ENCODE results near the gene DCP1A. TPM values are rescaled to one million over a fixed set of nuclear protein-coding genes. Genes with fewer than 3 reads are reported as not detected.

Gene DCP1A

DNA sequence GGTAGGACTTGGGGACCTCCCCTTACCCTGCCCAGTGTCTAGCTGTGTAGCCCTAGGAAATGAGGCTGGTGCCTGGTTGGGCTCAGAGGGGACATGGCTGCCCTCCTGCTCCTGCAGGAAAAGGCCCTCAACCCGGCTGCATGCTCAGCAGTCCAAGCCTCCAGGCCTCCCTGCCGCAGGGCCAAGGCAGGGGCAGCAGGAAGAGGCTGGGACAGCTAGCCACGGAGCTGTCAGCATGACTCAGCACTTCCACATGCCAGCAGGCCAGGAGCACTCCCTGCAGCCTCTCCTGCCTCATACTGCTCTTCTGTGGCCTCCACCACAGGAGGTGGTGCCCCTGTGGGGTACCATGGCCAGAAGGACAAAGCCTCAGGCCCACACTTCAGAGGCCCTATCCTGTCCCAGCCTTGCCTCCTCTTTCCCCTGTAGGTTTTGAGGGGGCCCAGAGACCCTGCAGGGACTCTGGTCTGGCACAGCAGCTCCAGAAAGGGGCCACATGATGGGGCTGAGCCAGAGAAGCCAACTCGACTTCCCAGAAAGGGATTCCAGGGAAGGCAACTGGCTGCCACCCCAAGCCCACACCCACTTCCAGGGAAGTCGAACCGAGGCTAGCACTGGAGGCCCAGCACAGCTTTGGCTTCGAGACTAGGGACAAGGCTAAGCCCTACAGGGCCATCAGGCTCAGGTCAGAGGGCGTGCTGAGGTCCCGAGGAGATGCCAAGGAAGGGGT lies 111.1 kb downstream of the DCP1A start:
- peaks cover 16% of the 10 kb centered on the region for H3K79me2 ChIP-seq (ENCODE audit: control insufficient read depth, insufficient read depth, low read length)
- no peak overlapping the region for H3K4me3 ChIP-seq (ENCODE audit: low read length)
- no peak overlapping the region for H4K5ac ChIP-seq (ENCODE audit: low read length)
- peaks cover 28% of the 10 kb centered on the region for H3K79me1 ChIP-seq (ENCODE audit: low read length)
- peak overlapping the region; percentile 34 for H3K27ac ChIP-seq (ENCODE audit: low read depth, low read length)
- peak overlapping the region; percentile 54 for H3K9ac ChIP-seq (ENCODE audit: low read length)
- H3K4me1 ChIP-seq (ENCODE audit: control insufficient read depth, low read depth, low read length): peaks cover 2% of the 10 kb centered on the region
- no peak overlapping the region for H2BK120ac ChIP-seq (ENCODE audit: low read depth, low read length)
- no peak overlapping the region for H3K4me2 ChIP-seq (ENCODE audit: low read length)
- H2AK5ac ChIP-seq (ENCODE audit: low read length): no peak overlapping the region
- peaks cover 34% of the 10 kb centered on the region for H3K36me3 ChIP-seq (ENCODE audit: control insufficient read depth, insufficient read depth, low read length)
- H3K18ac ChIP-seq (ENCODE audit: low read length): peak overlapping the region; percentile 20
- H3K56ac ChIP-seq (ENCODE audit: low read length): peak overlapping the region; percentile 88
- no peaks in the 10 kb centered on the region for H3K27me3 ChIP-seq (ENCODE audit: insufficient read depth, low read length, poor library complexity)
- H4K8ac ChIP-seq (ENCODE audit: low read depth, low read length): no peak overlapping the region
- no peak overlapping the region for H3K23ac ChIP-seq (ENCODE audit: low read length)
- WGBS (ENCODE audit: extremely low coverage, insufficient coverage, low lambda C conversion rate): no CpG with 5 or more reads among the region's 9 CpGs
- peak overlapping the region; percentile 46 for H3K4ac ChIP-seq (ENCODE audit: low read depth, low read length)
- H2BK15ac ChIP-seq (replicated peaks; ENCODE audit: low read depth): no peak overlapping the region
- peak overlapping the region; percentile 96 for H2BK5ac ChIP-seq (ENCODE audit: low read length)
- DNase-seq: peak; percentile 91

DNA sequence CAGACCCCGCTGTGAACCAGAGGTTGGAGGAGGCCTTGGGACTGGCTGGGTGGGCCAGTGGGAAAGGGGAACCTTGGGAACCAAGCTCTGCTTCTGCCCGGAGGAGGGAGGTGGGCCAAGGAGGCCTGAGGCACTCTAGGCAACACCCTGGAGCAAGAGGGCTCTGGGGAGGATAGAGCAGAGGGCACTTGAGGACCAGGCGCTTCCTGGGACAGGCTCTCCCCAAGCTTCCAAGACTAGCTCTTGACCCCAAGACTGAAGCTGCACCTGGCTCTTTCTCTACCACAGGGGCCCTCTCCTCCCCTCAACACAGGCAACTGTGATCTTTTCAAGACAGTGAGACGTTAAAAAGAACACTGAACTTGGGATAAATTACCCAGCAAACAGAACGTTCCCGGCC lies 111.8 kb downstream of the DCP1A start:
- peak overlapping the region; percentile 1 for H3K18ac ChIP-seq (ENCODE audit: low read length)
- no peak overlapping the region for H3K9ac ChIP-seq (ENCODE audit: low read length)
- no peak overlapping the region for H4K8ac ChIP-seq (ENCODE audit: low read depth, low read length)
- peaks cover 2% of the 10 kb centered on the region for H3K4me1 ChIP-seq (ENCODE audit: control insufficient read depth, low read depth, low read length)
- no CpG with 5 or more reads among the region's 6 CpGs for WGBS (ENCODE audit: extremely low coverage, insufficient coverage, low lambda C conversion rate)
- peaks cover 31% of the 10 kb centered on the region for H3K36me3 ChIP-seq (ENCODE audit: control insufficient read depth, insufficient read depth, low read length)
- no peak overlapping the region for H2AK5ac ChIP-seq (ENCODE audit: low read length)
- no peak overlapping the region for H2BK5ac ChIP-seq (ENCODE audit: low read length)
- no peak overlapping the region for H3K23ac ChIP-seq (ENCODE audit: low read length)
- H4K5ac ChIP-seq (ENCODE audit: low read length): no peak overlapping the region
- H3K4me3 ChIP-seq (ENCODE audit: low read length): no peak overlapping the region
- peaks cover 22% of the 10 kb centered on the region for H3K79me1 ChIP-seq (ENCODE audit: low read length)
- no peak overlapping the region for H2BK120ac ChIP-seq (ENCODE audit: low read depth, low read length)
- no peak overlapping the region for H2BK15ac ChIP-seq (replicated peaks; ENCODE audit: low read depth)
- H3K27me3 ChIP-seq (ENCODE audit: insufficient read depth, low read length, poor library complexity): no peaks in the 10 kb centered on the region
- no peak for DNase-seq
- peak overlapping the region; percentile 17 for H3K4ac ChIP-seq (ENCODE audit: low read depth, low read length)
- peak overlapping the region; percentile 34 for H3K27ac ChIP-seq (ENCODE audit: low read depth, low read length)
- no peak overlapping the region for H3K4me2 ChIP-seq (ENCODE audit: low read length)
- peak overlapping the region; percentile 88 for H3K56ac ChIP-seq (ENCODE audit: low read length)
- H3K79me2 ChIP-seq (ENCODE audit: control insufficient read depth, insufficient read depth, low read length): peaks cover 9% of the 10 kb centered on the region

DNA sequence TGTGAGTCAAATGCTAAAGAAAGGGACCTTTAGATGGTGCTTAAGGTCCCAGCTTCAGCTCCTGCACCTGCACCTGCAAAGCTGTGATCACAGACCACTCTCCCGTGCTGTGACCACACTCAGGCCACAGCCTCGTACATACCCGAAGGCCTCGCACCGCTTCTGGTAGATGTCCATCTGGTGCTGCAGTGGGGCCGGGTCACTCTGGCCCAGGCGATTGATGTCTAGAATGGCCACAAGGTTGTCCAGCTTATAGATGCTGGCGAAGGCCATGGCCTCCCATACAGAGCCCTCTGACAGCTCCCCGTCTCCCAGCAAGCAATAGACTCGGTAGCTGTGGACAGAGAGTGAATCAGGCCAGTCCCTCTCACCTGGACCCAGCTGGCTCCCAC lies 112.5 kb downstream of the DCP1A start:
- H3K4me1 ChIP-seq (ENCODE audit: control insufficient read depth, low read depth, low read length): peaks cover 2% of the 10 kb centered on the region

DNA sequence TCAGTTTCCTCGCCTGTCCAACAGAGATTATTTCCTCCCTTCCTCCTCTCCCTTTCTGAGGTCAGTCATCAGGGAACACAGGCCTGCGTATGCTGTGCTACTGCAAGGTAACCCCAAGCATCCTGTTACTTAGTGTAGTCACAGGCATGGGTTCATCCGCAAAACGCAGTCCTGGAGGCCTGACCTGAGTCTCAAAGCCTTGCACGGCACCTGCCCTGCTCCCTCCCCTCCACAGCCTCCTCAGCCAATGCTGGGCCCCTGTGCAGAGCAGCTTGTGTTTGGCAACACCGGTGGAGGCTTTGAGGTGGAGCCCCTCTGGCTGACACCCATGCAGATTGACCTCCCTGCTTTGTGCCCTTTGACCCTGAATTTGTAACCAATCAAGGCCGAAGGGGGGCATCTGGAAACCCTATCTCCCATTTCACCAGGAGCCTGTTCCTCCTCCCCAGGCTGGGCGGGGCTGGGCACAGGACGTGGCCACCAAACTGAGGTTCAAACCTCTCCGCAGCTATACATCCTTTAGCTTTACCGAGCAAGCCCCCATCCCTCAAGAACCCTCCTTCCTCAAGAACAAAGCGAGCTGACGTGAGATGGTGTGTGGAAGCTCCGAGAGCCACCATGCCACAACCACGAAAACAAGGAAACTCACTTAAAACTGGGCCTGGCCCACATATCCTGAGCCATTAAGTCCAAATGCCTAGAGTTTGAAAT lies 113.1 kb downstream of the DCP1A start:
- Histone ChIP-seq H2BK15ac (replicated peaks; ENCODE audit: low read depth) (no peak overlapping the region), H2BK120ac (ENCODE audit: low read depth, low read length) (no peak overlapping the region), H3K23ac (ENCODE audit: low read length) (no peak overlapping the region), H3K4ac (ENCODE audit: low read depth, low read length) (no peak overlapping the region), H3K27me3 (ENCODE audit: insufficient read depth, low read length, poor library complexity) (no peaks in the 10 kb centered on the region), H3K4me2 (ENCODE audit: low read length) (no peak overlapping the region), H3K56ac (ENCODE audit: low read length) (no peak overlapping the region), H4K5ac (ENCODE audit: low read length) (no peak overlapping the region), H3K27ac (ENCODE audit: low read depth, low read length) (no peak overlapping the region), H3K18ac (ENCODE audit: low read length) (no peak overlapping the region), H2BK5ac (ENCODE audit: low read length) (no peak overlapping the region), H3K9ac (ENCODE audit: low read length) (no peak overlapping the region), H3K79me2 (ENCODE audit: control insufficient read depth, insufficient read depth, low read length) (peaks cover 4% of the 10 kb centered on the region), H4K8ac (ENCODE audit: low read depth, low read length) (no peak overlapping the region), H3K4me3 (ENCODE audit: low read length) (no peak overlapping the region), H3K4me1 (ENCODE audit: control insufficient read depth, low read depth, low read length) (peaks cover 2% of the 10 kb centered on the region), H3K36me3 (ENCODE audit: control insufficient read depth, insufficient read depth, low read length) (peaks cover 39% of the 10 kb centered on the region), H2AK5ac (ENCODE audit: low read length) (no peak overlapping the region), H3K79me1 (ENCODE audit: low read length) (peaks cover 16% of the 10 kb centered on the region)
- DNase-seq: no peak
- no CpG with 5 or more reads among the region's 15 CpGs for WGBS (ENCODE audit: extremely low coverage, insufficient coverage, low lambda C conversion rate)

More for the DNA sequence above, 112.5 kb downstream of the DCP1A start:
- Histone ChIP-seq H2BK15ac (replicated peaks; ENCODE audit: low read depth) (no peak overlapping the region), H4K5ac (ENCODE audit: low read length) (no peak overlapping the region), H3K4me3 (ENCODE audit: low read length) (no peak overlapping the region), H3K4ac (ENCODE audit: low read depth, low read length) (no peak overlapping the region), H3K4me2 (ENCODE audit: low read length) (no peak overlapping the region), H3K56ac (ENCODE audit: low read length) (no peak overlapping the region), H3K23ac (ENCODE audit: low read length) (no peak overlapping the region), H3K79me1 (ENCODE audit: low read length) (peaks cover 16% of the 10 kb centered on the region), H3K79me2 (ENCODE audit: control insufficient read depth, insufficient read depth, low read length) (peaks cover 6% of the 10 kb centered on the region), H2BK5ac (ENCODE audit: low read length) (no peak overlapping the region), H2AK5ac (ENCODE audit: low read length) (no peak overlapping the region), H3K36me3 (ENCODE audit: control insufficient read depth, insufficient read depth, low read length) (peaks cover 35% of the 10 kb centered on the region), H4K8ac (ENCODE audit: low read depth, low read length) (no peak overlapping the region), H3K9ac (ENCODE audit: low read length) (no peak overlapping the region), H2BK120ac (ENCODE audit: low read depth, low read length) (no peak overlapping the region), H3K27ac (ENCODE audit: low read depth, low read length) (no peak overlapping the region), H3K27me3 (ENCODE audit: insufficient read depth, low read length, poor library complexity) (no peaks in the 10 kb centered on the region), H3K18ac (ENCODE audit: low read length) (no peak overlapping the region)
- no CpG with 5 or more reads among the region's 10 CpGs for WGBS (ENCODE audit: extremely low coverage, insufficient coverage, low lambda C conversion rate)
- DNase-seq: no peak

Small RNA genes within 50 kb of the gene (small RNA-seq; reads per million reads assigned to genes)
- gene RF00019 (ENCODE audit: insufficient read depth) (not detected), gene RF00212 (ENCODE audit: insufficient read depth) (not detected), gene RF00568 (ENCODE audit: insufficient read depth) (not detected)

All from mesendoderm (in vitro differentiated cells).